Astrocyte (in vitro differentiated cells and primary cell): ENCODE results near the gene FAM177B.

ENCODE experiments used
- EZH2 ChIP-seq: IDR thresholded peaks from 2 replicates; pipeline ENCODE4 v1.6.1; 2012; ENCODE audit warnings: mild to moderate bottlenecking, low read length, inconsistent platforms; ENCODE audit not compliant: insufficient read depth
- TF ChIP-seq, protein P1 (sequence below): IDR thresholded peaks from 2 replicates; pipeline ENCODE4 v1.5.1; 2011; ENCODE audit warnings: low read depth, mild to moderate bottlenecking, inconsistent platforms, low read length, moderate library complexity; ENCODE audit not compliant: insufficient read depth

DNA sequence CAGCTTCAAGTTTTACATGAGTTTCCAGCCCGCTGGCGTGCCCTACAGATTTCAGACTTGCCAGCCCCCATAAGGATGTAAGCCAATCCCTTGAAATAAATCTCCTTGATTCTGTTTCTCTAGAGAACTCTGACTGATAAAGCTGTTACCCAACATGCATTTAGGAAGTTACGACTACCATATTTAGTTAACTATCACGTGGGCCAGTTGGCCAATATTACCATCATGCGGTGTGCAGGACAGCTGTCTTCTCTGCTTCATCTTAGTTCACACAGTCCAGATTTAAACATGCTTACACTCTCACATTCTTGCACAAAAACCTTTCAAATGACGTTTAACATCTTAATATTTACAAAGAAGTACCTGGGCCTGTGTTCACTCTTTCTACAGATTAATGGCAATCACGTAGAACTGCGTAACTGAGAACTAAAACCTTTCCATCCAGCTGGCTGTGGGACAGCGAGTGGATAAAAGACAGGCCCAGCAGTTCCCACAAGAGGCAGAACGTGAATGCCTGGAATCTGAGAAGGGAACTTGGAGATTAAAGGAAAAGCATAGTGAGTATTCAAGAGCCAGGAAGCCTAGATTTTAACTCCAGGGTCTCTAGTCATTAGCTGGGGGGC, 20.8 kb downstream of the FAM177B start:
- TF ChIP-seq, protein P1, sequence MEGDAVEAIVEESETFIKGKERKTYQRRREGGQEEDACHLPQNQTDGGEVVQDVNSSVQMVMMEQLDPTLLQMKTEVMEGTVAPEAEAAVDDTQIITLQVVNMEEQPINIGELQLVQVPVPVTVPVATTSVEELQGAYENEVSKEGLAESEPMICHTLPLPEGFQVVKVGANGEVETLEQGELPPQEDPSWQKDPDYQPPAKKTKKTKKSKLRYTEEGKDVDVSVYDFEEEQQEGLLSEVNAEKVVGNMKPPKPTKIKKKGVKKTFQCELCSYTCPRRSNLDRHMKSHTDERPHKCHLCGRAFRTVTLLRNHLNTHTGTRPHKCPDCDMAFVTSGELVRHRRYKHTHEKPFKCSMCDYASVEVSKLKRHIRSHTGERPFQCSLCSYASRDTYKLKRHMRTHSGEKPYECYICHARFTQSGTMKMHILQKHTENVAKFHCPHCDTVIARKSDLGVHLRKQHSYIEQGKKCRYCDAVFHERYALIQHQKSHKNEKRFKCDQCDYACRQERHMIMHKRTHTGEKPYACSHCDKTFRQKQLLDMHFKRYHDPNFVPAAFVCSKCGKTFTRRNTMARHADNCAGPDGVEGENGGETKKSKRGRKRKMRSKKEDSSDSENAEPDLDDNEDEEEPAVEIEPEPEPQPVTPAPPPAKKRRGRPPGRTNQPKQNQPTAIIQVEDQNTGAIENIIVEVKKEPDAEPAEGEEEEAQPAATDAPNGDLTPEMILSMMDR: no peak
- TF ChIP-seq EZH2: no peak
